ENCODE data around the gene TMEM132D.

DNA sequence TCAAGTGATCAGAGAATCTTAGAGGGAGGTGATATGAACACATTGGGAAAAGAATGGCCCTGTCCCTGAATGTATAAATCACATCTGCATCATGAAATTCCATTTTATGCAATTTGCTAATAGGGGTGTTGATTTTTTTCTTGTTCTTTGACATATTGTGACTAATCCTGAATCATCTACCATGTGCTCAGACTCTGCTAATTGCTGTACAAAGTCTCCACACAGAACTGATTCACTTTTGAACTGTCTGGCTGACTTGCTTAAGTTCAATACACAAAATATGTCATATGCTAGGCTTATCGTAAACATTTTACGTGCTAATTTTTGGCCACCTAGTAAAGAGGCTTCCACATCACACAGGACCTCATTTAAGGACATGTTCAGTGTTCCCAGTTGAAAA lies 2.6 kb downstream of the TMEM132D start:
- TF ChIP-seq, protein P1, sequence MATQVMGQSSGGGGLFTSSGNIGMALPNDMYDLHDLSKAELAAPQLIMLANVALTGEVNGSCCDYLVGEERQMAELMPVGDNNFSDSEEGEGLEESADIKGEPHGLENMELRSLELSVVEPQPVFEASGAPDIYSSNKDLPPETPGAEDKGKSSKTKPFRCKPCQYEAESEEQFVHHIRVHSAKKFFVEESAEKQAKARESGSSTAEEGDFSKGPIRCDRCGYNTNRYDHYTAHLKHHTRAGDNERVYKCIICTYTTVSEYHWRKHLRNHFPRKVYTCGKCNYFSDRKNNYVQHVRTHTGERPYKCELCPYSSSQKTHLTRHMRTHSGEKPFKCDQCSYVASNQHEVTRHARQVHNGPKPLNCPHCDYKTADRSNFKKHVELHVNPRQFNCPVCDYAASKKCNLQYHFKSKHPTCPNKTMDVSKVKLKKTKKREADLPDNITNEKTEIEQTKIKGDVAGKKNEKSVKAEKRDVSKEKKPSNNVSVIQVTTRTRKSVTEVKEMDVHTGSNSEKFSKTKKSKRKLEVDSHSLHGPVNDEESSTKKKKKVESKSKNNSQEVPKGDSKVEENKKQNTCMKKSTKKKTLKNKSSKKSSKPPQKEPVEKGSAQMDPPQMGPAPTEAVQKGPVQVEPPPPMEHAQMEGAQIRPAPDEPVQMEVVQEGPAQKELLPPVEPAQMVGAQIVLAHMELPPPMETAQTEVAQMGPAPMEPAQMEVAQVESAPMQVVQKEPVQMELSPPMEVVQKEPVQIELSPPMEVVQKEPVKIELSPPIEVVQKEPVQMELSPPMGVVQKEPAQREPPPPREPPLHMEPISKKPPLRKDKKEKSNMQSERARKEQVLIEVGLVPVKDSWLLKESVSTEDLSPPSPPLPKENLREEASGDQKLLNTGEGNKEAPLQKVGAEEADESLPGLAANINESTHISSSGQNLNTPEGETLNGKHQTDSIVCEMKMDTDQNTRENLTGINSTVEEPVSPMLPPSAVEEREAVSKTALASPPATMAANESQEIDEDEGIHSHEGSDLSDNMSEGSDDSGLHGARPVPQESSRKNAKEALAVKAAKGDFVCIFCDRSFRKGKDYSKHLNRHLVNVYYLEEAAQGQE (IDR thresholded peaks at IDR 0.05; ENCODE audit: insufficient read depth in 1 of 2, low read depth in 2 of 2, low read length in 1 of 2): no peak
- no peak for TF ChIP-seq CTCF (IDR thresholded peaks at IDR 0.05)
- no peak for TF ChIP-seq SIN3A (IDR thresholded peaks at IDR 0.05; ENCODE audit: borderline replicate concordance, insufficient read depth, low read depth, low read length)
- TF ChIP-seq POLR2AphosphoS5 (IDR thresholded peaks at IDR 0.05; ENCODE audit: low read depth, low read length): no peak
